ENCODE measurements around the gene PAPPA.

PAPPA gene

DNA sequence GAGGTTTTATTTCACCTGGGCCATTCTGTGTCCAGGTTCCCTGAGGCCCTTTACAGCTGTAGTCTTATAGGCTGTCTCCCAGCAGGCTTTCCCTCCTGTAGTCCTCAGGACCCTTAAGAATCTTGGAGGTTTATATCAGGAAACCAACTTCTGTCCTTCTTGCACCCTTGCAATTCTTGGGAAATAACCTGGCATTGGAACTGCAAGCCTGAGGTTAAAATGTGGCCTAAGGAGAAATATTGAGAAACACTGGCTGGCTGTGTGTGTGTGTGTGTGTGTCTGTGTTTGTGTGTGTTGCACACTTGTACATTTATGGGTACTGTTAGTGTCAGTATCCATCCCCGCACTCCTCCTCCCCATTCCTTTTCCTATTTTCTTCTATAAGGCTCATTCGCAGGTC, 168.9 kb downstream of the PAPPA start:
- DNase-seq: no peak

DNA sequence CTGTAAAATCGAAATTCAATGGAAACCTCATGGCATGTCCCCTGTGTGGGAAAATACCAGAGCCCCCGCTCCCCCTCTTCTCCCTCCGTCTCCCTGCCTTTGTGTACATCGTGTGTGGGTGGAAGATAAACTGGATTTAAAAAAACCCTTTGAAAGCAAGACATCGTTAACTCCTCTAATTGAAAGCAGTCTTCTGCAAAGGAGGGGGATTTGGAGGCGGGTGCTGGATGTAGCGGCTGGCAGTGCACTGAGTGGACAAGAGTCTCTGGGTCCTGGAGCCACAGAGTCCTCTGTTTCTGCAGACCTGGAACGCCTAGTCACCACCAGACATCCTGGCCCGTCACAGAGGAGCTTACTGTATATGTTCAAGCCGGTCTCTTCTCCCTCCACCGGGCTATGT, 169.4 kb downstream of the PAPPA start:
- no peak for DNase-seq

DNA sequence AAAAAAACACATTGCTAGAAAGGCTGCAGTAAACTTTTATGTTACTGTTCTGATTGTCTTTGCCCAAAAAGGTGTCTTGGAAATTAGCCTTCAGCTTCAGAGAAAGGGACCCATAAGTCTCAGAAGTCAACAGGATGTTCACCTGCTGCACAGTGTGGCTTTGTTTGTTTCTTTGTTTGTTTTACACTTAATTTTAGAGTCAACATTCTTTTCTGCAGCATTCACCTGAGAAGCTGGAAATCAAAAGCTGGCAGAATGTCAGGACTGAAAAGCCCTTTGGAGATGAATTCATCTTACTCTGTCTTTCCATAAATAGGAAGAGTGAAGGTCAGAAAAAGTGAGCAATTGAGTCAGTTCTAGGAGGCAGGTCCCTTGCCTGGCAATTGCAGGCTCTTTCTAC, 170.0 kb downstream of the PAPPA start:
- no peak for DNase-seq

DNA sequence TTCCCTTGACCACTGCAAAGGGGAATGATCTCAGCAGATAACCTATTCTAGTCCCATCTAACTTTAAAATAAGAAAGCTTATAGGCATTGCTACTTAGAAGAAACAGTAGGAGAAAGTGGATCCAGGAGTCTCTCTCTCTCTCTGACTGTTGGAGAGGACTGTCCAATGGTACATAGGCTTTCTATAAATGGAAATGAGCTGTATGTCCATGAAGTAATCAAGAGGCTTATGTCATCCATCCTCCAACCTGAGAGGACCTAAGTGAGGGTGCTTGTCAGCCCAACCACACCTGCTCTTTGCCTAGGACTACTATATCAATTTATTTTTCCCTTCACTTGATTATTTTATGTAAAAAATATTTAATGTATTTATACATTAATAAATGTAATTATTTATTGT, 172.3 kb downstream of the PAPPA start:
- DNase-seq: no peak

- DNase-seq: no peak
Observed at GRCh38 chr9:116327701-116328405, 174.3 kb downstream of the PAPPA start.

- DNase-seq: no peak
Observed at GRCh38 chr9:116329470-116329869, 175.9 kb downstream of the PAPPA start.

DNA sequence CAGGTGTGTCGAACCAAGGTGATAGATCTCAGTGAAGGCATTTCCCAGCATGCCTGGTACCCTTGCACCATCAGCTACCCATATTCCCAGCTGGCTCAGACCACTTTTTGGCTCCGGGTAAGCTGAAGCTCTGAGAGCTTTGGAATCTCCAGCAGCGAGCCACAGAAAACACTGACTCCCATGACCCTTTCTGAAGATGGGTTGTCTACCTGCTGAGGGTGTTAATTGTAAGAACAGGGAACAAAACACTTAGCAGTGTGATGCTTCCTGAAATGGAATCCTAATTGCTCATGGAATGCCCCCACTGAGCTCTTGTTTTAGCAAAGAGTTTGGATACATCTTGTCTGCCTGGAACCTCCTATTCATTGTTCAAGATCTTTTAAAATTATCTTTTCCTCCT, 177.7 kb downstream of the PAPPA start:
- DNase-seq: no peak

DNA sequence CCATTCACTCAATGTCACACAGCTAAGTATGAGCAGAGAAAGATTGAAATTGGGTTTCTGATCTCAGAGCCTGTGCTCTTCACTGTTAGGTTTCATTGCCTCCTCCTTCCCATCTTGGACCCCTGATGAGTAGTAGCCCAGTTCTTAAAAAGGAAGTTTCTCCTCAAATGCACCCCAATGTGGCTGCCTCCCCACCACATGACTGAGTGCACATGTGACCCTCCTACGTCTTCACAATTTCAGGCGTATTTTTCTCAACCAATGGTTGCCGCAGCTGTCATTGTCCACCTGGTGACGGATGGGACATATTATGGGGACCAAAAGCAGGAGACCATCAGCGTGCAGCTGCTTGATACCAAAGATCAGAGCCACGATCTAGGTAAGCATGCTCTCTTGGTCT, 178.5 kb downstream of the PAPPA start:
- no peak for DNase-seq

- DNase-seq: no peak
Observed at GRCh38 chr9:116333254-116333653, 179.7 kb downstream of the PAPPA start.

DNA sequence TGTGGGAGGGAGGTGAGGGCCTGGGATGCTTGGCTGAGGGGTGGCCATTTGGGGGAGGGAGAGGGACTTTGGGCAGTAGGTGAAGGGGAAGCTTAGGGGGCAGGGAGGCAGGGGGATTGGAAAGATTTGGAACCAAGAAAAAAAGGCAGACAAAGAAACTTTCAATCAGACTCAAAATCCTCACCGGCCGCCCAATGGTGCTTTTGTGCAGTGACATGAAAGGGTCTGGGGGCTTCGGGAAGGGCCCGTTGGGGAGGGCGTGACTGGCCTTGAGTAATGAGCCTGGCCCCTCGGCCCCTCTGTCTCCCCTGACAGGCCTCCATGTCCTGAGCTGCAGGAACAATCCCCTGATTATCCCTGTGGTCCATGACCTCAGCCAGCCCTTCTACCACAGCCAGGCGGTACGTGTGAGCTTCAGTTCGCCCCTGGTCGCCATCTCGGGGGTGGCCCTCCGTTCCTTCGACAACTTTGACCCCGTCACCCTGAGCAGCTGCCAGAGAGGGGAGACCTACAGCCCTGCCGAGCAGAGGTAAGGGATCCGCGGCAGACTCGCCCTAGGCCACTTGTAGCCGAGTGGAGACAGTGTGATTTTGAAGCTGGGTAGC, 181.1 kb downstream of the PAPPA start:
- no peak for DNase-seq

- no peak for DNase-seq
Observed at GRCh38 chr9:116335392-116335791, 181.8 kb downstream of the PAPPA start.

- DNase-seq: no peak
Observed at GRCh38 chr9:116336133-116336862, 182.7 kb downstream of the PAPPA start.

- DNase-seq: no peak
Observed at GRCh38 chr9:116337015-116337414, 183.4 kb downstream of the PAPPA start.

DNA sequence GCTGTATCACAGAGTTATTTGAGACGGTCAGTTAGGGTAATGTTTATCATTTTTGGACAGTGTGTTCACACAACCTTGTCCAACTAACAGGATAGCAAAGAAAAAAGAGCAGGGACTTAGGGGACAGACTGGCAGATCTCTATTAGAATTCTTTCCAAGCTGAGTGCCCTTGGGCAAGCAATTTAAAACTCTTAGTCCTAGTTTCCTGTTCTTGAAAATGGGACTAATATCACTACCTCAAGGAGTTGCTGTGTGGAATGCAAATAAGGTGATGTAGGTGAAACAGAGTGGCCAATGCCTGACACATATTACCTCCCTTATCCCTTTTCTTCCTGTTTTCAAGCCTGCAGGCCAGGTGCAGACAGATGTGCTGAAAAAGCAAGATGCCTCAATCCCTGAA, 186.7 kb downstream of the PAPPA start:
- no peak for DNase-seq

GRCh38 chr9:116342061-116342460, 188.5 kb downstream of the PAPPA start:
- no peak for DNase-seq

- DNase-seq: no peak
Observed at GRCh38 chr9:116342941-116343340, 189.3 kb downstream of the PAPPA start.

DNA sequence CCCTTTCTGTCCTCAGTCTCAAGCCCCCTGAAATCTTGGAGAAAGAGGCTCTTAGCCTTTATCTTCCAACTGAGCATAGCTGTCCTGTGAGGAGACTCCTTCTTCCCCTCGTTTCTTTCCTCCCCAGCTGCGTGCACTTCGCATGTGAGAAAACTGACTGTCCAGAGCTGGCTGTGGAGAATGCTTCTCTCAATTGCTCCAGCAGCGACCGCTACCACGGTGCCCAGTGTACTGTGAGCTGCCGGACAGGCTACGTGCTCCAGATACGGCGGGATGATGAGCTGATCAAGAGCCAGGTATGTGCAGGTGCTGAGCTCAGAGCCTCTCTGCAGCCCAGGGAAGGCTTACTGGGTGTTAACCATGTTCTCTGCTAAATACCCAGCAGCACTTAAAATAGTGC, 190.8 kb downstream of the PAPPA start:
- no peak for DNase-seq

GRCh38 chr9:116345393-116345792, 191.8 kb downstream of the PAPPA start:
- no peak for DNase-seq

- DNase-seq: no peak
Observed at GRCh38 chr9:116345817-116346216, 192.2 kb downstream of the PAPPA start.

GRCh38 chr9:116349684-116350083, 196.1 kb downstream of the PAPPA start:
- DNase-seq: no peak

GRCh38 chr9:116350213-116350612, 196.6 kb downstream of the PAPPA start:
- no peak for DNase-seq

DNA sequence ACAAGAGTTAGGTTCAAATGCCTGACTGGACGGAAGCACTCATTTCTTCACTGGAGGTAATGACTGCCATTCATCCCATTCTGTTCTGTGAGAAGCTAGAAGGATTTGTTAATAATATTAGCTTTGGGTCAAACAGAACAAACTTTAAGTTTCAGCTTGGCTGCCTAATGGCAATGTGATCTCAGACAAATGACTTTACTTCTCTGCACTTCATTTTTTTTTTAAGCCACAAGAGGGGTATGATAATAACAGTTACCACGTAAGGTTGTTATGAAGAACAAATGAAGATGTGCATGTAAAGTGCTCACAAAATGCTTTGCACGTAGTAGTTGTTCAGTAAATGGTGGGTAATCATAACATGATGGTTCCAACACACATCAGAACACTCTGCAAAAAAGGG, 199.4 kb downstream of the PAPPA start:
- DNase-seq: no peak

DNA sequence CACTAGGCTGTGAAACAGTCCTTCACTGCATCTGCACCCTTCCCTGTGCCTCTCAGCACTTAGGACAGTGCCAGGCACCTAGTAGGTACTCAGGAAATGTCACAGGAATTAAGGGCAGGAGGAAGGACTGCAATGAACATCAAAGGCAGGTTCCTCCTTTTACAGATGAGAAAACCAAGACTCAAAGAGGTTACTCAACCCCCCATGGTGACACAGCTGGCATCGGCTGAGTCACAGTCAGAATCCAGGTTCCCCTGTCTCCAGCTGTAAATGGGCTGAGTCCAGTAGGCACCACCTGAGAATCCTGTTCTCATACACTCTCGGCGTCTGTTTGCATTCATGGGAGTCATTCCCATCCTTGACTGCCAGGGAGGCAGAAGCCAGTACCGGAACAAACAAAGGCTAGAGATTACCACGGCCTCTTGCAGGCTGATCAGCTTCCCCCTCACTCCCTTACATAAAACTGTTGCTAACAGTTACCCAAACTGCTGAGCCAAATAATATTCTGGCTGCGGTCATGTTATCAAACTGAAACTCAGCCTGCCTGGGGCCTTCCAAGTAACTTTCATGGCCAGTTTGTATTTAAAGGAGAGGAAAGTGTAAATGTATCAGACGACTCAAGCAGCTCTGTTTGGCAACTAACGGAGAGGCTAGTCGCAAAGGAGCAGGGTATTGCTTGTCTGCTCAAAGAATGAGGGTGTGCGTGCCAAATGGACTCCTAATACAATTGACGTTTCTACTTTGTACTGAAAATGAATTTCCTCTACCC, 201.7 kb downstream of the PAPPA start:
- no peak for DNase-seq

DNA sequence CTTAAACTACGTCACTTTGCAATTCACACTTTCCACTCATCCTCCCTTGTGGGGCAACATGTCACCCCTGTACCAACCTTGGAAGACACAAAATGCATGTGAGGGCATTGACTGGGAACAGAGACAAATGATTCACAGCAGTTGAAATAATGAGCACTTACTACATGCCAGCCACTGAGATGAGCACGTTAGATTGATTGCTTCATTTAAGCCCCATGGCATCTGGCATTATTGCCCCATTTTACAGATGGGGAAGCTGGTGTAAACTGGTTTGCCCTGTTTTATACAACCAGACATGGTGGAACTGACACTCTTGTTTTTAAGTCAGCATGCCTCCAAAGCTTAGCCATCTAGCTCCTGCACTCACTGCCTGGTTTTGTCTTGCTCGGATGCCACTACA, 204.7 kb downstream of the PAPPA start:
- no peak for DNase-seq

Data from stimulated activated CD8-positive, alpha-beta memory T cell treated with anti-CD3 and anti-CD28 coated beads, Interleukin-4, amount 100 ng/mL, for 48 hours (primary cell).